Adrenal gland (tissue), 5 donors: ENCODE results near the gene CALHM3.

Experiments
- CTCF ChIP-seq, 6 experiments: fragments of 450-650 bp in 4 of 6; fragments of 200-600 bp in 2 of 6; sonication (generic) in 1 of 6; IDR thresholded peaks; 1 replicate in 5 of 6; 2 replicates in 1 of 6; pipeline versions ENCODE4 v1.5.1 to v1.8.0; 2016 to 2021; ENCODE audit warnings: antibody characterized with exemption in 6 of 6, mild to moderate bottlenecking in 2 of 6, moderate library complexity in 1 of 6
- POLR2A ChIP-seq, 2 donors: fragments of 450-650 bp; IDR thresholded peaks; one replicate each; pipeline ENCODE4 v1.6.1; 2017; ENCODE audit warnings: antibody characterized with exemption in 2 of 2, mild to moderate bottlenecking in 2 of 2, moderate library complexity in 1 of 2
- donor health status: DM: no; HTN: no; CAD: no.

DNA sequence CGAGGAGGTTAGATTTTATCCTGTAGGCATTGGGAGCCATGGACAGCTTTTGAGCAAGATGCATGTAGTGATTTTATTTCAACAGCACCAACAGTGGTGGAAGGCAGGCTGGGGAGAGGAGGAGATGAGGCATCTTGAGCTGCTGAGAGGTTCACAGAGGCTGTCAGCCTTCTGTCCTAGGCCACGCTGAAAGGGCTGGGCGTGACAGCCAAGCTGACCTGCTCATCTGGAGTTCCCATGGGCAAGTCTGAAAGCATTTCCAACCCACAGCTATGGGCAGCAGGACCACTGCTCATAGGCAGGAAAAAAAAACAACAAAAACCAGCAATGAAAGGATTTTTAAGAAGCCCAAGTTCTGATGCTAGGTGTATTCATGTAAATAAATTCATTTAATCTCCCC is 22.1 kb upstream of the CALHM3 start:
- no peak for TF ChIP-seq CTCF (IDR thresholded peaks at IDR 0.05)
- no peak for TF ChIP-seq POLR2A (IDR thresholded peaks at IDR 0.05)
